HEK293 (cell line): ENCODE data around the gene BCL2A1.

Experiments
- CTCF ChIA-PET: fragments of 350-600 bp; formaldehyde crosslinking; extraction: SDS; loops from one replicate; lab custom pipeline; 2021; ENCODE audit warnings: antibody characterized with exemption; lab: Yijun Ruan, JAX
- POLR2A ChIA-PET: fragments of 300-600 bp; formaldehyde crosslinking; extraction: SDS; loops from one replicate; lab custom pipeline; 2020; ENCODE audit warnings: antibody characterized with exemption, inconsistent platforms; lab: Yijun Ruan, JAX
- H3K27ac ChIP-seq: fragments of 200-500 bp; sonication (Bioruptor generic); 2 replicates; pipeline ENCODE4 v1.5.1; 2014; ENCODE audit warnings: low read depth, low read length, control low read depth, inconsistent platforms; ENCODE audit errors: extremely low read depth
- H3K36me3 ChIP-seq, 2 experiments: fragments of 200-500 bp in 1 of 2; sonication (Bioruptor generic) in 1 of 2; 1 replicate in 1 of 2; 2 replicates in 1 of 2; pipeline ENCODE4 v1.5.1; 2014 to 2017; ENCODE audit warnings: inconsistent platforms in 2 of 2, low read length in 2 of 2; ENCODE audit not compliant: control insufficient read depth in 2 of 2, insufficient read depth in 1 of 2
- H3K4me1 ChIP-seq: fragments of 200-500 bp; sonication (Bioruptor generic); 2 replicates; pipeline ENCODE4 v1.5.1; 2014; ENCODE audit warnings: mild to moderate bottlenecking, low read length, inconsistent platforms; ENCODE audit not compliant: control insufficient read depth, insufficient read depth
- H3K4me3 ChIP-seq: 2 replicates; pipeline ENCODE4 v1.5.1; 2011; ENCODE audit warnings: low read depth, mild to moderate bottlenecking, control low read depth, low read length, moderate library complexity
- H3K9me3 ChIP-seq: fragments of 200-500 bp; sonication (Bioruptor generic); 2 replicates; pipeline ENCODE4 v1.5.1; 2014; ENCODE audit warnings: low read depth, low read length, inconsistent platforms; ENCODE audit not compliant: control insufficient read depth, insufficient read depth
- GLI2 ChIP-seq: fragments of 450-650 bp; formaldehyde crosslinking; IDR thresholded peaks from 2 replicates; pipeline ENCODE4; 2017; ENCODE audit warnings: missing biosample characterization, missing genetic modification characterization, low read depth, borderline replicate concordance
- HOXA7 ChIP-seq: sonication (generic); formaldehyde crosslinking; IDR thresholded peaks from 2 replicates; pipeline ENCODE4 v1.8.1; 2022; ENCODE audit warnings: missing genetic modification reagents, borderline replicate concordance
- MYNN ChIP-seq: fragments of 450-650 bp; formaldehyde crosslinking; IDR thresholded peaks from 2 replicates; pipeline ENCODE4 v1.5.1; 2016; ENCODE audit warnings: missing biosample characterization, missing genetic modification characterization, borderline replicate concordance
- RBAK ChIP-seq: fragments of 450-650 bp; formaldehyde crosslinking; IDR thresholded peaks from 2 replicates; pipeline ENCODE4 v1.5.1; 2016; ENCODE audit warnings: missing biosample characterization, missing genetic modification characterization
- SP2 ChIP-seq: fragments of 450-650 bp; formaldehyde crosslinking; IDR thresholded peaks from 2 replicates; pipeline ENCODE4 v1.5.1; 2016; ENCODE audit warnings: missing biosample characterization, missing genetic modification characterization
- ZBTB11 ChIP-seq: fragments of 450-650 bp; formaldehyde crosslinking; conservative IDR thresholded peaks from 2 replicates; pipeline ENCODE4 v1.5.1; 2016; ENCODE audit warnings: low read depth, missing biosample characterization, missing genetic modification characterization
- ZNF157 ChIP-seq: fragments of 450-650 bp; formaldehyde crosslinking; IDR thresholded peaks from 2 replicates; pipeline ENCODE4 v1.5.1; 2016; ENCODE audit warnings: missing biosample characterization, missing genetic modification characterization
- ZNF16 ChIP-seq: fragments of 450-650 bp; formaldehyde crosslinking; IDR thresholded peaks from 2 replicates; pipeline ENCODE4 v1.5.1; 2016; ENCODE audit warnings: low read depth, missing biosample characterization, missing genetic modification characterization
- ZNF19 ChIP-seq: fragments of 450-650 bp; formaldehyde crosslinking; IDR thresholded peaks from 2 replicates; pipeline ENCODE4; 2016; ENCODE audit warnings: missing biosample characterization, missing genetic modification characterization, low read depth
- ZNF280C ChIP-seq: fragments of 450-650 bp; formaldehyde crosslinking; IDR thresholded peaks from 2 replicates; pipeline ENCODE4 v1.5.1; 2016; ENCODE audit warnings: missing biosample characterization, missing genetic modification characterization
- ZNF302 ChIP-seq: fragments of 450-650 bp; formaldehyde crosslinking; IDR thresholded peaks from 2 replicates; pipeline ENCODE4 v1.5.1; 2016; ENCODE audit warnings: missing biosample characterization, missing genetic modification characterization, low read depth
- ZNF311 ChIP-seq: fragments of 450-650 bp; formaldehyde crosslinking; IDR thresholded peaks from 2 replicates; pipeline ENCODE4 v1.5.1; 2017; ENCODE audit warnings: missing biosample characterization, missing genetic modification characterization, borderline replicate concordance
- ZNF335 ChIP-seq: fragments of 450-650 bp; formaldehyde crosslinking; conservative IDR thresholded peaks from 2 replicates; pipeline ENCODE4 v1.5.1; 2016; ENCODE audit warnings: missing biosample characterization, missing genetic modification characterization
- ZNF423 ChIP-seq: fragments of 450-650 bp; formaldehyde crosslinking; IDR thresholded peaks from 2 replicates; pipeline ENCODE4 v1.5.1; 2016; ENCODE audit warnings: missing biosample characterization, missing genetic modification characterization
- ZNF473 ChIP-seq: fragments of 450-650 bp; formaldehyde crosslinking; IDR thresholded peaks from 2 replicates; pipeline ENCODE4 v1.5.1; 2017; ENCODE audit warnings: missing biosample characterization, missing genetic modification characterization
- ZNF514 ChIP-seq: fragments of 450-650 bp; formaldehyde crosslinking; IDR thresholded peaks from 2 replicates; pipeline ENCODE4 v1.5.1; 2016; ENCODE audit warnings: missing biosample characterization, missing genetic modification characterization
- ZNF548 ChIP-seq: fragments of 450-650 bp; formaldehyde crosslinking; IDR thresholded peaks from 2 replicates; pipeline ENCODE4 v1.5.1; 2016; ENCODE audit warnings: missing biosample characterization, missing genetic modification characterization
- ZNF560 ChIP-seq: fragments of 450-650 bp; formaldehyde crosslinking; IDR thresholded peaks from 2 replicates; pipeline ENCODE4 v1.5.1; 2017; ENCODE audit warnings: missing biosample characterization, missing genetic modification characterization, borderline replicate concordance
- ZNF747 ChIP-seq: fragments of 450-650 bp; formaldehyde crosslinking; IDR thresholded peaks from 2 replicates; pipeline ENCODE4 v1.5.1; 2016; ENCODE audit warnings: missing biosample characterization, missing genetic modification characterization
- ZNF768 ChIP-seq: fragments of 450-650 bp; formaldehyde crosslinking; IDR thresholded peaks from 2 replicates; pipeline ENCODE4 v1.5.1; 2018; ENCODE audit warnings: missing biosample characterization, mild to moderate bottlenecking, missing genetic modification characterization
- TF ChIP-seq, protein P1 (sequence below): sonication (generic); formaldehyde crosslinking; IDR thresholded peaks from 2 replicates; pipeline ENCODE4 v1.8.1; 2022; ENCODE audit warnings: mild to moderate bottlenecking, moderate library complexity, missing genetic modification reagents
- TF ChIP-seq, protein P2 (sequence below): fragments of 450-650 bp; formaldehyde crosslinking; IDR thresholded peaks from 2 replicates; pipeline ENCODE4 v1.5.1; 2016; ENCODE audit warnings: missing biosample characterization, missing genetic modification characterization
- TF ChIP-seq, protein P3 (sequence below): fragments of 450-650 bp; formaldehyde crosslinking; IDR thresholded peaks from 2 replicates; pipeline ENCODE4 v1.5.1; 2016; ENCODE audit warnings: missing biosample characterization, missing genetic modification characterization, borderline replicate concordance

The BCL2A1 gene

GRCh38 chr15:79989682-79990081 is 18.7 kb upstream of the BCL2A1 start:
- H3K36me3 ChIP-seq: no peaks in the 10 kb centered on the region
- no peak overlapping the region for H3K4me3 ChIP-seq
- POLR2A ChIA-PET: no interaction called here
- no peaks in the 10 kb centered on the region for H3K4me1 ChIP-seq
- no peak overlapping the region for H3K27ac ChIP-seq
- TF ChIP-seq, protein P1, sequence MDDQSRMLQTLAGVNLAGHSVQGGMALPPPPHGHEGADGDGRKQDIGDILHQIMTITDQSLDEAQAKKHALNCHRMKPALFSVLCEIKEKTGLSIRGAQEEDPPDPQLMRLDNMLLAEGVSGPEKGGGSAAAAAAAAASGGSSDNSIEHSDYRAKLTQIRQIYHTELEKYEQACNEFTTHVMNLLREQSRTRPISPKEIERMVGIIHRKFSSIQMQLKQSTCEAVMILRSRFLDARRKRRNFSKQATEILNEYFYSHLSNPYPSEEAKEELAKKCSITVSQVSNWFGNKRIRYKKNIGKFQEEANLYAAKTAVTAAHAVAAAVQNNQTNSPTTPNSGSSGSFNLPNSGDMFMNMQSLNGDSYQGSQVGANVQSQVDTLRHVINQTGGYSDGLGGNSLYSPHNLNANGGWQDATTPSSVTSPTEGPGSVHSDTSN: no peak
- no peak for TF ChIP-seq ZNF16 (tag by site-specific recombination)
- TF ChIP-seq ZNF514 (tag by site-specific recombination): no peak
- no peak for TF ChIP-seq ZNF423 (tag by site-specific recombination)
- no peak for TF ChIP-seq MYNN (tag by site-specific recombination)
- TF ChIP-seq HOXA7: no peak
- no peak for TF ChIP-seq ZBTB11
- TF ChIP-seq ZNF302 (tag by site-specific recombination): no peak
- no peak for TF ChIP-seq ZNF548
- TF ChIP-seq, protein P2, sequence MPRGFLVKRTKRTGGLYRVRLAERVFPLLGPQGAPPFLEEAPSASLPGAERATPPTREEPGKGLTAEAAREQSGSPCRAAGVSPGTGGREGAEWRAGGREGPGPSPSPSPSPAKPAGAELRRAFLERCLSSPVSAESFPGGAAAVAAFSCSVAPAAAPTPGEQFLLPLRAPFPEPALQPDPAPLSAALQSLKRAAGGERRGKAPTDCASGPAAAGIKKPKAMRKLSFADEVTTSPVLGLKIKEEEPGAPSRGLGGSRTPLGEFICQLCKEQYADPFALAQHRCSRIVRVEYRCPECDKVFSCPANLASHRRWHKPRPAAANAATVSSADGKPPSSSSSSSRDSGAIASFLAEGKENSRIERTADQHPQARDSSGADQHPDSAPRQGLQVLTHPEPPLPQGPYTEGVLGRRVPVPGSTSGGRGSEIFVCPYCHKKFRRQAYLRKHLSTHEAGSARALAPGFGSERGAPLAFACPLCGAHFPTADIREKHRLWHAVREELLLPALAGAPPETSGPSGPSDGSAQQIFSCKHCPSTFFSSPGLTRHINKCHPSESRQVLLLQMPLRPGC (tag by site-specific recombination): no peak
- TF ChIP-seq ZNF747 (tag by site-specific recombination): no peak
- no peak for TF ChIP-seq SP2 (tag by site-specific recombination)
- no peak for TF ChIP-seq ZNF311
- no peak for TF ChIP-seq ZNF335
- no peaks in the 10 kb centered on the region for H3K9me3 ChIP-seq
- CTCF ChIA-PET: interaction anchor here (0.6 to 1.0 kb wide), 2 partner anchors 69 to 222 kb away, joined by 3 read pairs; no protein-coding TSS in a partner anchor

- Histone ChIP-seq H3K4me1 (no peaks in the 10 kb centered on the region), H3K4me3 (no peak overlapping the region), H3K27ac (no peak overlapping the region), H3K9me3 (no peaks in the 10 kb centered on the region), H3K36me3 (no peaks in the 10 kb centered on the region)
- ChIA-PET POLR2A (interaction anchor here (1.6 kb wide), 1 partner anchor 66 kb away, joined by 5 read pairs; no protein-coding TSS in a partner anchor), CTCF (interaction anchor here (0.6 kb wide), 1 partner anchor 69 kb away, joined by 3 read pairs; no protein-coding TSS in a partner anchor)
- TF ChIP-seq, protein P3, sequence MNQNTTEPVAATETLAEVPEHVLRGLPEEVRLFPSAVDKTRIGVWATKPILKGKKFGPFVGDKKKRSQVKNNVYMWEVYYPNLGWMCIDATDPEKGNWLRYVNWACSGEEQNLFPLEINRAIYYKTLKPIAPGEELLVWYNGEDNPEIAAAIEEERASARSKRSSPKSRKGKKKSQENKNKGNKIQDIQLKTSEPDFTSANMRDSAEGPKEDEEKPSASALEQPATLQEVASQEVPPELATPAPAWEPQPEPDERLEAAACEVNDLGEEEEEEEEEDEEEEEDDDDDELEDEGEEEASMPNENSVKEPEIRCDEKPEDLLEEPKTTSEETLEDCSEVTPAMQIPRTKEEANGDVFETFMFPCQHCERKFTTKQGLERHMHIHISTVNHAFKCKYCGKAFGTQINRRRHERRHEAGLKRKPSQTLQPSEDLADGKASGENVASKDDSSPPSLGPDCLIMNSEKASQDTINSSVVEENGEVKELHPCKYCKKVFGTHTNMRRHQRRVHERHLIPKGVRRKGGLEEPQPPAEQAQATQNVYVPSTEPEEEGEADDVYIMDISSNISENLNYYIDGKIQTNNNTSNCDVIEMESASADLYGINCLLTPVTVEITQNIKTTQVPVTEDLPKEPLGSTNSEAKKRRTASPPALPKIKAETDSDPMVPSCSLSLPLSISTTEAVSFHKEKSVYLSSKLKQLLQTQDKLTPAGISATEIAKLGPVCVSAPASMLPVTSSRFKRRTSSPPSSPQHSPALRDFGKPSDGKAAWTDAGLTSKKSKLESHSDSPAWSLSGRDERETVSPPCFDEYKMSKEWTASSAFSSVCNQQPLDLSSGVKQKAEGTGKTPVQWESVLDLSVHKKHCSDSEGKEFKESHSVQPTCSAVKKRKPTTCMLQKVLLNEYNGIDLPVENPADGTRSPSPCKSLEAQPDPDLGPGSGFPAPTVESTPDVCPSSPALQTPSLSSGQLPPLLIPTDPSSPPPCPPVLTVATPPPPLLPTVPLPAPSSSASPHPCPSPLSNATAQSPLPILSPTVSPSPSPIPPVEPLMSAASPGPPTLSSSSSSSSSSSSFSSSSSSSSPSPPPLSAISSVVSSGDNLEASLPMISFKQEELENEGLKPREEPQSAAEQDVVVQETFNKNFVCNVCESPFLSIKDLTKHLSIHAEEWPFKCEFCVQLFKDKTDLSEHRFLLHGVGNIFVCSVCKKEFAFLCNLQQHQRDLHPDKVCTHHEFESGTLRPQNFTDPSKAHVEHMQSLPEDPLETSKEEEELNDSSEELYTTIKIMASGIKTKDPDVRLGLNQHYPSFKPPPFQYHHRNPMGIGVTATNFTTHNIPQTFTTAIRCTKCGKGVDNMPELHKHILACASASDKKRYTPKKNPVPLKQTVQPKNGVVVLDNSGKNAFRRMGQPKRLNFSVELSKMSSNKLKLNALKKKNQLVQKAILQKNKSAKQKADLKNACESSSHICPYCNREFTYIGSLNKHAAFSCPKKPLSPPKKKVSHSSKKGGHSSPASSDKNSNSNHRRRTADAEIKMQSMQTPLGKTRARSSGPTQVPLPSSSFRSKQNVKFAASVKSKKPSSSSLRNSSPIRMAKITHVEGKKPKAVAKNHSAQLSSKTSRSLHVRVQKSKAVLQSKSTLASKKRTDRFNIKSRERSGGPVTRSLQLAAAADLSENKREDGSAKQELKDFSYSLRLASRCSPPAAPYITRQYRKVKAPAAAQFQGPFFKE: no peak
- TF ChIP-seq ZNF19 (tag by site-specific recombination) (no peak), ZNF280C (tag by site-specific recombination) (no peak), ZNF157 (no peak), GLI2 (tag by site-specific recombination) (no peak), ZNF560 (tag by site-specific recombination) (no peak), RBAK (no peak), ZNF768 (tag by site-specific recombination) (no peak), ZNF473 (tag by site-specific recombination) (no peak)
Measured at GRCh38 chr15:79989183-79989582, 18.2 kb upstream of the BCL2A1 start.
